NCI-H2107 (cell line): ENCODE measurements around the gene PCDH15.
"Not testable (repeated sequence)": the region's sequence is repeated elsewhere in the genome, so short reads cannot be mapped to it uniquely, and the experiment has no call there.

Source experiments
- DNase-seq: peaks from one replicate; lab custom pipeline; 2025; lab: John Stamatoyannopoulos, UW

The PCDH15 gene

GRCh38 chr10:54554028-54554427, 247.0 kb downstream of the PCDH15 start:
- DNase-seq: no peak

GRCh38 chr10:54550016-54550415, 251.0 kb downstream of the PCDH15 start:
- DNase-seq: no peak

GRCh38 chr10:54531296-54531695, 269.7 kb downstream of the PCDH15 start:
- no peak for DNase-seq

GRCh38 chr10:54530299-54530698, 270.7 kb downstream of the PCDH15 start:
- DNase-seq: no peak

GRCh38 chr10:54525816-54526215, 275.2 kb downstream of the PCDH15 start:
- DNase-seq: no peak

GRCh38 chr10:54515244-54515643, 285.8 kb downstream of the PCDH15 start:
- DNase-seq: not testable (repeated sequence)

- DNase-seq: no peak
Observed at GRCh38 chr10:54503863-54504262, 297.2 kb downstream of the PCDH15 start.

GRCh38 chr10:54501929-54502328, 299.1 kb downstream of the PCDH15 start:
- DNase-seq: no peak

GRCh38 chr10:54496852-54497251, 304.2 kb downstream of the PCDH15 start:
- DNase-seq: no peak

GRCh38 chr10:54487743-54488142, 313.3 kb downstream of the PCDH15 start:
- no peak for DNase-seq

- DNase-seq: no peak
Observed at GRCh38 chr10:54485971-54486370, 315.1 kb downstream of the PCDH15 start.

- DNase-seq: no peak
Observed at GRCh38 chr10:54484186-54484585, 316.8 kb downstream of the PCDH15 start.

- no peak for DNase-seq
Observed at GRCh38 chr10:54478601-54479000, 322.4 kb downstream of the PCDH15 start.

GRCh38 chr10:54477738-54478137, 323.3 kb downstream of the PCDH15 start:
- DNase-seq: no peak

- no peak for DNase-seq
Observed at GRCh38 chr10:54470324-54470631, 330.8 kb downstream of the PCDH15 start.

GRCh38 chr10:54469587-54470323, 331.3 kb downstream of the PCDH15 start:
- DNase-seq: no peak

GRCh38 chr10:54454271-54454670, 346.8 kb downstream of the PCDH15 start:
- no peak for DNase-seq

- DNase-seq: no peak
Observed at GRCh38 chr10:54449056-54449455, 352.0 kb downstream of the PCDH15 start.

GRCh38 chr10:54444170-54444569, 356.9 kb downstream of the PCDH15 start:
- DNase-seq: no peak

- no peak for DNase-seq
Observed at GRCh38 chr10:54441275-54441674, 359.8 kb downstream of the PCDH15 start.

- DNase-seq: no peak
Observed at GRCh38 chr10:54434782-54435181, 366.2 kb downstream of the PCDH15 start.

GRCh38 chr10:54415483-54415882, 385.5 kb downstream of the PCDH15 start:
- no peak for DNase-seq

- no peak for DNase-seq
Observed at GRCh38 chr10:54402576-54402975, 398.5 kb downstream of the PCDH15 start.

GRCh38 chr10:54396031-54396430, 405.0 kb downstream of the PCDH15 start:
- DNase-seq: no peak
